Left cardiac atrium (tissue), 4 donors: ENCODE results near the gene USP10. TPM values are rescaled to one million over a fixed set of nuclear protein-coding genes. Genes with fewer than 3 reads are reported as not detected.

Source experiments
- ATAC-seq, 2 donors: fragments of 200-7000 bp; cut with Tn5 transposase; one replicate each; pipeline ENCODE4 v1.9.1; 2020; ENCODE audit warnings: mild to moderate bottlenecking in 2 of 2, moderate library complexity in 2 of 2
- DNase-seq: peaks from one replicate; pipeline ENCODE4 v3.0.0-alpha.2; 2020
- intact Hi-C, 2 donors: fragments of 100-400 bp; cut with DNase I; formaldehyde crosslinking; loops; one replicate each; pipeline versions ENCODE4 v1.14.1 to v1.15.1; 2022 to 2023
- total RNA-seq, 2 donors: library from RNA; stranded (reverse); fragmentation: NEBNext Ultra II Directional; extraction: Animal tissue kit (Norgen Biotek cat#: 25700); gene quantifications; one replicate each; pipeline ENCODE4 v1.2.1, GENCODE V29; 2021
- donor health status: DM: no; HTN: yes; CAD: no.
- donor health status: DM: no; HTN: yes; CAD: no; lungs with severe emphysema.
- donor health status: DM: yes; HTN: yes; CAD: no.
- donor health status: Dilated cardiomyopathy.

USP10 gene
- total RNA-seq, 2 donors from 2014 or later = 66.7 to 70.7 TPM

DNA sequence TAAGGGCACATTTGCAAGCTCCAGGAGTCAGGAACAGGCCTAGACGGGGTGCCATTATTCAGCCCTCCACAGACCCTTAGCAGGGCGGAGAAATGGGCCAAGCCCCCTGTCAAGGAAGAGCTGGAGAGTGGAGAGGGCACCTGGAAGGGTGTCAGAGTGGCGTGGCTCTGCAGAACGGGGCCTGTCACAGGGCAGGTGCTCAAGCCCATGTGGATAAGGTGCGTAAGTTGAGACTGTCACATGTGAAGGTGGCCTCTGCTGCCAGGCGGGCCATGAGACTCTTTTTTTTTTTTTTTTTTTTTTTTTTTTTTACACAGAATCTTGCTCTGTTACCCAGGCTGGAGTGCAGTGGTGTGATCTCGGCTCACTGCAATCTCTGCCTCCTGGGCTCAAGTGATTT is 108.0 kb downstream of the USP10 start:
- intact Hi-C loops = no loop called here
- DNase-seq (peak; percentile 15), ATAC-seq (no peak)

DNA sequence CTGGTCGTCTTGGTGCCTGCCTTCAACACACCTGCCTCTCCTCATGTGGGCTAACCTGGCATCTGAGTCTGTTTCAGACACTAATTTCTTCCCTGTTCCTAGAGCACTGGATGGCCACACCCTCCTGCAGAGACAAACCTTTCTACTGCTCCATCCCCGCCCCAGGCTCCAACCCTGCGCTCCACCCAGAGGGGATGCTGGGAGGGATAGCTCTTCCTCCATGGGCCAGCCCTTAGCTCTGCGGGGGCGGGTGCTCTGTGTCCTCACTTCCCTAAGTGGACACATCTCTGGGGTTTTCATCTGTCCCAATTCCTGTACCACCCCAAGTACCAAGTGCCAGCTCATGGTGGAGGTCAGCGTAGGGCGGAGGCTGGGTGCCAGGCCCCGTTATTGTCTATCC is 109.0 kb downstream of the USP10 start:
- DNase-seq (peak; percentile 19), ATAC-seq (no peak)
- intact Hi-C loops = no loop called here

DNA sequence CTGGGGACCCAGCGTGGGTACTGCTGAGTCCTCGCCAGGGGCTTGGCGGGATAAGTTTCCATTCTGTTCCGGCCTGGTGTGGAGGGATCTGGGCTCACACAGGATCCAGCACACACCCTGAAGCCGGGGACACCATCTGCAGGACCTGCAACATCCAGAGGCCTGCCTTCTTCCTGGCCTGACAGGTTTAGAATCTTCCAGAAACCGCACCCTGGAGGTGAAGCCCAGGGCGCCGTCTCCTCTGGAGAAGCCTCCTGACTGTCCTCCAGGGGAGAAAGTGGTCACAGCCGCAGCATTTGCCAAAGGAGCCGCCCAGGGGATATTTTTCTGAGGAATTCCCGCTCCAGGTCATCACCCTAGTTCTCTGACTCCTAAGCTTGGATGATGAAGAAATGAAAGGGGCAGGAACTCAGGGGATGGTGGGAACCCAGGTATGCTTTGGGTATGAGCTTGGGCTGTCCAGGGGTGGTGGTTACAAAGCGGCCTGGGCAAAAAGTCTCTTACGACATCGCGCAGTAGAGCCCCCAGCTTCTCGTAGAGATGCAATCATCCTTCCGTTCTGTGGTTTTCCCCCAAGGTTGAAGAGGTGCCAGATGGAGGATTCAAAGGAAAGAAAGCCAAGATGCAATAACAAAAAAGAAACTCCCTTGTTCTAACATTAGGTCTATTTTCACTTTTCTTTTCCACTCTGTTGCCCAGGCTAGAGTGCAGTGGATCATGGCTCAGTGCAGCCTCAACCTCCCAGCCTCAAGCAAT is 110.9 kb downstream of the USP10 start:
- intact Hi-C loops = no loop called here
- ATAC-seq (no peak), DNase-seq (peak; percentile 21)

DNA sequence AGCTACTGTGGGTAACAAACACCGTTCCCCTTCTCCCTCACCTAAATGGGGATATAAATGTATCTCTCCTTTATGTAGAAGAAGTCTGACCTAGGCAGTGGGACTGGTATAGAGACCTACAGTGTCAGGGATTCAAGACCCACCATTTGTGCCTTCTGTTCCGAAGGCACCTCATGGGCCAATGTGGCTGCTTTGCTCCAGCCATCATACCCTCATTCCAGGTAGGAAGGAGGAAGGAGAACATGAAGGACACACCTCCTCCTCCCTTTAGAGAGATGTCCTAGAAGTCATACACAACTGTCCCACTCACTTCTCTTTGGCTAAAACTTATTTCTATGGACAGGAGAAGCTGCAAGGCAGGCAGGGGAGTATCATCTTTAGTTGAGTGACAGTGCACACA is 111.7 kb downstream of the USP10 start:
- peak; percentile 5 for DNase-seq
- intact Hi-C loops = no loop called here
- ATAC-seq = no peak

DNA sequence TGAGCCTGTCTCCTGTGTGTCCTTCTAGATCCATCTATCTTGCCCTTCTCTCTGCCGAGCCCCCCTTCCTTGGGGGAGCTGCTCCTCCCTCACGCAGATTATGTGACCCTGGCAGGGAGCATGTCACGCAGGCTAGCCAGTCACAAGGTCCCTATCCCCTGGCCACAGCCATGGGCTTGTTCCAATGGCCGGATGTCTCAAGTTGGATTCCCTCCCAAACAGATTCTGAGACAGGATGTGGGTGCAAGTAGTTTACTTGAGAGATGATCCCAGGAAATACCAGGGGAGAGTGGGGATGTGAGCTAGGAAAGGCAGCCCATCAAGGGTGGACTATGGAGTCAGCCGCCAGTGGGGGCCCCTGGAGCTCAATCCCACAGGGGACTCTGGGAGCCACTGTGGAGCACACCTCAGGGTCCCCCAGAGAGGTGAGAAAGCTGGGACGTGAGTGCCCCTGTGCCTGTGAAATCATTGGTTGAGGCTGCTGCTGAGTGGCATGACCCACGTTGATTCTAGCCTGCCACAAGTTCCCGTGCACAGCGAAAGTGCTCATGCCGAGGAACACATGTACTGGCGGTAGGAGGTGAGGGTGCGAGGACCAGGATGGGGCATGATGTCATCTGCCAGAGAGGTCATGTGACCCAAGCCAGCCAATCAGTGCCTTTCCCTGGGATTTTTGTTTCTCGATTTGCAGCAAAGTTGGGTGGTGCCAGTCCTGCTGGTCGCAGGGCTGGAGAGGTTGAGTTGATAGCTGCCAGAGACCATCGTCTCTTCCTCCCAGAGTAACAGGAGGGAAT is 113.5 kb downstream of the USP10 start:
- no peak for ATAC-seq
- intact Hi-C loops = no loop called here
- peak; percentile 14 for DNase-seq

DNA sequence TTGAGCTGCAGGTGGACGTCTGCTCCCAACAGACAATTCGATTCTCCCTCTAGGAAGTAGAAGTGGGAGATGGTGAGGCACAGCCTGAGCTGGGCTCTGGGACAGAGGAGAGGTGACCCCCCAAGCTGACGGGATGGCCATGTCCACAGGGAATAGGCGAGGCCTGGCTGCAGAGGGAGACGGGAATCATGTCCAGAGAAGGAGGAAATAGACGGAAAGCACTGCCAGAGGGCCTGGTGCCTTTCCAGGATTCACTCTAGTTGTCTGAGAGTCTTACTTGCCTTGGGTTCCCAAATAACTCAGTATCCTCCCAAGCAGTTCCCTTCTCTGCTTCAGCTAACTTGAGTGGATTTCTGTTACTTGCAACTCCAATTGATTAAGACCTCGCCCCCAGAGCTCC is 115.7 kb downstream of the USP10 start:
- DNase-seq (peak; percentile 41), ATAC-seq (no peak)
- intact Hi-C loops = no loop called here

DNA sequence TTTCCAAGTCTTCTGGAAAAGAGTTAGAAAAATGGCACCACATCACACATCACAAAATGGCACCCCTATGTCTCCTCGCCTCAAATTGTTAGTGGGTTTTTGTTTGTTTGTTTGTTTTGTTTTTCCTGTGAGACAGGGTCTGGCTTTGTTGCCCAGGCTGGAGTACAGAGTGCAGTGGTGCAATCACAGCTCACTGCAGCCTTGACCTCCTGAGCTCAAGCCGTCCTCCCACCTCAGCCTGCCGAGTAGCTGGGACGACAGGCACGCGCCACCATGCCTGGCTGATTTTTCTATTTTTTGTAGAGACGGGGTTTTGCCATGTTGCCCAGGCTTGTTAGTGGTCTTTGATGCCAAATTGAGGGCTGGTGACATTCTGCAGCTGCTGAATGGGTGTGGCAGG is 116.2 kb downstream of the USP10 start:
- DNase-seq = peak; percentile 14
- intact Hi-C loops = no loop called here

DNA sequence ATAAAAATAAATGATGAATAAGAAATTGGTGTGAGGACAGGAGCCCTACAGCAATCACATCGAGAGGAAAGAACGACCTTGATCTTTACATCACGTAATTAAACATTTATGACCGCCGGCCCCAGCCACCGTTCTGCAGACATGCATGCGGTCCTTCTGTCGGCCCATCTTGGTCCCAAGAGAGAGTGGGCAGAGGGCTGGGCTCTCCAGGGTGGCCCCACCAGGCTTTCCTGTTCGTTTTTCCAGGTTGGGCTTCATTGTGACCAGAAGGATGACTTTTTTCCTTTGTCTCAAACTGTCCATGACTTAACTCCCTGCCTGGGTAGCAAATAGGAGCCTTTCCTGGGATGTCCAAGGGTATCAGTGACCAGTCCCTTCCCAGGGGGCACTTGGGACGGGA is 116.7 kb downstream of the USP10 start:
- no peak for ATAC-seq
- intact Hi-C loops = no loop called here
- DNase-seq = no peak

More for the DNA sequence above, 116.2 kb downstream of the USP10 start:
- no peak for ATAC-seq

DNA sequence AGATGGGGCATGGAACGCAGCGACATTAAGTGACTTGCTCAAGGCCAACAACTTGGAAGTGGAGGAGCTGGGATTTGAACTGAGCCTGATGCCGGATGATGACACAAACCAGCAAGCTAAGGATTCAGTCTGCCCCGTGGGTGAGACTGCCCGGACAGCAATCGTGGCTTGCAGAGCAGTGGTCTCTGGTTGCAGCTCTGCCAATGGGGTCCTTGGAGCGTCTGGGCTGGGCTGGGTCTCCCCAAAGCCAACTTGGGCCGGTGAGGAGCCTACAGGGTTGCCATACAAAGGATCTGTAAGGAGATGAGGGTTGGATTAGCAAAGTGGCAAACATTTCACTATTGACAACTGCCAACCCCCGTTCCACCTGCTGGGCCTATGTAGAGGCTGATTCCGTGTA is 117.4 kb downstream of the USP10 start:
- no peak for ATAC-seq
- intact Hi-C loops = no loop called here
- no peak for DNase-seq

DNA sequence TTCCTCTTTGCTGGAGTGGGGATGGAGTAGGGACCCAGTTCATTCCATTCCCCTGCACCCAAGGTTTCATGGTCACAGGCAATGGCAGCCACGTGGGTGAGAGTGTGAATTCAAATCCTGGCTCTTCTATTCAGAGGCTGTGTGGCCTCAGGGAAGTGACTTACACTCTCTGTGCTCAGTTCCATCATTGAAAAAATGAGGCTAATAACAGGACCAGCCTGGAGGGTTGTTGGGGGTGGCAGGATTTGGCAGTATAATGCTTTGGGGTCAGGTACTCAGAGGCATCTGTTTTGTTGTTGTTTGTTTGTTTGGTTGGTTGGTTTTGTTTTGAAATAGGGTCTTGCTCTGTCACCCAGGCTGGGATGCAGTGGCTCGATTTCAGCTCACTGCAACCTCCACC is 117.8 kb downstream of the USP10 start:
- intact Hi-C loops = no loop called here
- DNase-seq (no peak), ATAC-seq (no peak)

DNA sequence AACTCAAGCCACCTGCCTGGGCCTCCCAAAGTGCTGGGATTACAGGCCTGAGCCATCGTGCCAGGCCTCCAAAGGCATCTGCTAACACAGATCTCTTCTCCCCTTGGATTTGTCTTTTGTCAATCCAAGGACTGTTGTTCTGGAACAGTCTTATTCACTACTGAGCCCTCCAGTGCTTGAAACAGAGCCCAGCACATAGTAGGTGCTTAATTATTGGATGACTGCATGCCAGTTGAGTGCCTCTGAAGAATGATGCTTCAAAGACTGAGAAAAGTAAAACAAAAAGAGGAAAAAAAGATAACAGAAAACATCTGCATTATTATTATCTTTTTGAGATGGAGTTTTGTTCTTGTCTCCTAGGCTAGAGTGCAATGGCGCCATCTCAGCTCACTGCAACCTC is 118.3 kb downstream of the USP10 start:
- DNase-seq = no peak
- intact Hi-C loops = no loop called here
- no peak for ATAC-seq

DNA sequence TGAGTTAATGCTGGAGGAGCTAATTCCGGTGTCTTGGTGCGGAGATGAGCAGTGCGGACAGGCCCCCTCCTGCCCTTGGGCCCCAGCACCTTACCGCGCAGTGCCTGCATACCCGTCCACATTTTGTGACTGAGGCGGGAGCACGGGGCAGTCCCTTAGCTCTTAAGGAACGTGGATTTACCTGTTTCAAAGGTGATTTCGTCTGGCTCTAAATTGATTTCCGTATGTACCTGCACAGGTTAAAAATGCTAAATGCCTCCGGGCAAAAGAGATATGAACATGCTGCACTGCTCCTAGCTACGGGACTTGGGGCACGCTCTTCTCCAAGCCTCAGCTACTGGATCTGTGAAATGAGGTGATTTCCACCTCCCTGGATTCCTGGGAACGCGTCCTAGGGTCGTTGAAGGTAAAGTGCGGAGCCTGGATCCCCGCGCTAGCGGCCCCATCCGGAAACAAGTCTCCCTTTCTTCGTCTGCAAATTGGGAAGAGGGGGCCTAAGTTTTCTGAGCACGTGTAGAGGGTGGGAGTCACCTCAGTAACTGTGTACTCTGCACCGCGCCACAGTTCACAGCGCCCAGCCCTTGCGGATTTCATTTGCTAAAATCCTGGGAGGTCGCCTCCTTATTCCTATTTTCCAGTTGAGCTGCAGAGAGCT is 119.3 kb downstream of the USP10 start:
- intact Hi-C loops = no loop called here
- ATAC-seq = peak in 1 of 2 donors; percentile 1
- DNase-seq = no peak

DNA sequence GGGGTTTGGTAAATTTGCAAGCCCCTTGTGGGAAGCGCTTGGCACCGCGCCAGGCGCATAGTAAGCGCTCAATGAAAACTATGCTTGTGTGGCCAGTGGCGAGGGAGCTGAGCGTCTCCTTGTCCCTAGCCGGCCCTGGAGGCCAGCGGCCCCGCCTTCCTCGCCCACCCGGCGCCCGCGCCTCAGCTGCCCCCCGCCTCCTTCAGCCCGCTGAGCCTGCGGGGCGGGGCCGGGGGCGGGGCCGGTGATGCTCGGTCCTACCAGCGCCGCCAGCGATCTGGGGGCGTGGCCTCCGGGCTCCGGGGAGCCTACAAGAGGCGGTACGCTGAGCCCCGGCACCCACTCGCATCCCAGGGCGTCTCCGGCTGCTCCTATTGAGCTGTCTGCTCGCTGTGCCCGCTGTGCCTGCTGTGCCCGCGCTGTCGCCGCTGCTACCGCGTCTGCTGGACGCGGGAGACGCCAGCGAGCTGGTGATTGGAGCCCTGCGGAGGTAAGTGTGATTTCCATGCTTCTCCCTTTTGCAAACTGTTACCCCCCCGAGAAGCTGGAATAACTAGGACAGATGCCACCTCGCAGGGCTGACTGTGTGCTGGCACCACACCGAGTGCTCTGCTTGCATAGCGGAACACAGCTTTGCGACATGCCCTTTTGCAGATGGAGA is 120.0 kb downstream of the USP10 start, which contains the start of gene CRISPLD2:
CRISPLD2 (plus strand) TSS at position 342 of the 661 bp plus-strand sequence. CDS start 18,511 bp downstream, outside the sequence.
- ATAC-seq (peak; percentile 93 to 96), DNase-seq (peak; percentile 97)
- intact Hi-C loops = no loop called here

DNA sequence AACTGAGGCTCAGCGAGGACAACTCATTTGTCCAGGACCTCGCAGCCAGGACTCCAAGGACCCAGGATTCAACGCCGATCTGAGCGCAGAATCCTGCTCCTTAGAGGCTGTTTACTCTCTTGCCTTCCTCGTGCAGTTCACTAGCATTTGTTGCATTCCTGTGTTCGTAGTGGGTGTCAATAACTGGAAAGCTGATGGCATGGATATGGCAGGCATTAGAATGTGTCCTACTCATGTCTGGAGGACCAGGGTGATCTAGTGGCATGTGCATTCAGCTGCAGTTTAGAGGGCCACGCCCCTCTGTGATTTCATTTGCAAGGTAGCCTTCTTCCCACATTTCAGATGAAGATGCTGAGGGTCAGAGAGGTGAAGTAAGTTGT is 120.5 kb downstream of the USP10 start:
- peak in 1 of 2 donors; percentile 1 for ATAC-seq
- intact Hi-C loops = no loop called here
- no peak for DNase-seq

DNA sequence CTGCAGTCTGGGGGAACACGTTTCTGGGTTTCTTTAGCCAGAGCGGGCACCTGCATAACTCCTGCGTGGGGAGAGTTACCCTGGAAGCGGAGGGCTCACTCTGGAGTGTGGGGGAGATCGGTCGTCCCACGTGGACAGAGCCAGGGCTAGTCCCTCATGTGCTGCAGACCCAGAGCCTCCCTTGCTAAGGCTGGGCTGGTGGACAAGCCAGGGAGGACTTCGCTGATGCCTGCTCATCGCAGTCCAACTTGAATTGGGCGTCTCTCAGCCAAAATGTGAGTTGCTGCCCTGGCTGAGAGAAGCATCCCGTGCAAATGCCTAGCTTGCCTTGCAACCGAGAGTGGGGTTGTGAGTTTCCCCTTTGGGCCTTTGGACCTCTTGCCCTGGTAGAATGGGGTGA is 121.0 kb downstream of the USP10 start:
- no peak for DNase-seq
- no peak for ATAC-seq
- intact Hi-C loops = no loop called here

DNA sequence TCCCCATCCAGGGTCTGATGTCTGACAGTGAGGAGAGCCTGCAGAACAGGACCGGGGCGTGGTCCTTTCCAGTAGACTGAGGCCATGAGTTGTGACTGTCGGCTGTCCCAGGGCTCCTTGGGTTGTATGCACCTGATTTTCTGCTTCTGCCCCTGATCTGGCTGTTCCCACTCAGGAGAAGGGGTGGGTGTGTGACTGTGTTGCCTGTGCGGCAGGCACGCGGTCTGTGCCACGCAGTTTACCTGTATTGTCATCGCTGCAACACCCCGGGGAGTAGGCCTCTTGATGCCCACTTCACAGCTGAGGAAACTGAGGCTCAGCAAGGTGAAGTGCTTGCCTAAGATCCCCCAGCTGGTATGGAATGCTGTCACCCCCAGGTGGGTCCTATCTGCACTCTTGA is 121.4 kb downstream of the USP10 start:
- DNase-seq = no peak
- no peak for ATAC-seq
- intact Hi-C loops = no loop called here

DNA sequence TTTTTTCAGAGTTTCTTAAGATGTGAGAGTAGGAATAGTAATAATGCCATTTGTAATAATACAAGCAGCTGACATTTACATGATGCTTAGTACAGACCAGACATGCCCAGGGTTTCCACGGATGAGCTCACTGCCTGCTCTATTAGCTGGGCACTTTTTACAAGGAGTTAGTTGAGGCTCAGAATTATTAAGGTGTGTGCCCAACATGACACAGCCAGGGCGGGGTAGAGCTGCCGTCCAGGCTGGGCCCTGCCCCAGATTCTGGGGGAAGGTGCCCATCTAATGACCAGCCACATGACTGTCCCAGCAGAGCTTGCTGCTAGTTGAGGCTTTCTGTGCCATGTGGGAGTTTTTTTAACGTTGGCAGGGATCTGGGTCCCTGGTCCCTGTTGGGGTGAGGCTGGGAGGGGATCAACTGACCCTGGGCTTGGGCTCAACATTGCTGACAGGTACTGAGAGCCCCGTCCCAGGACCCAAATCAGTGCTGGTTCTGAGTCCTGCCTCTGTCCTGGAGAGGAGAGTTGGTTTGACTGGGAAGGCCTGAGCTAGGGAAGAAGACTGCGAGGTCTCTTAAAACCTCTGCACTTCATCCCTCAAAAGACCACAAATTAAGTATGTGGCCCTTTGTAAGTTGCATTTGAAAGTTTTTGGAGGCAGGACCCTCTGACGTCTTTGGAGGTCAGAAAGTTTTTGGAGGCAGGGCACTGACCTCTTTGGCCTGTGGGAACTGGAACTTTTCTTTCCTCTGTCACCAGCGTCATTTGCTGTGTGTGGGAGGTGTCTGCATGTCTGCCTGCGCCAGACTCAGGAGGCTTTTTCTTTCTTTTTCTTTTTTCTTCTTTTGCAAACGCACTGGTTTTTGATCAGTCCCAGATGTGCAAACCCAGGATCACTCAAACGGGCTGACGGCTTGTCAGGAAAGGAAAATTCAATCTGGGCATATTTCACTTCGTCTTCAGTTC is 122.2 kb downstream of the USP10 start:
- peak in 1 of 2 donors; percentile 8 for ATAC-seq
- no peak for DNase-seq

DNA sequence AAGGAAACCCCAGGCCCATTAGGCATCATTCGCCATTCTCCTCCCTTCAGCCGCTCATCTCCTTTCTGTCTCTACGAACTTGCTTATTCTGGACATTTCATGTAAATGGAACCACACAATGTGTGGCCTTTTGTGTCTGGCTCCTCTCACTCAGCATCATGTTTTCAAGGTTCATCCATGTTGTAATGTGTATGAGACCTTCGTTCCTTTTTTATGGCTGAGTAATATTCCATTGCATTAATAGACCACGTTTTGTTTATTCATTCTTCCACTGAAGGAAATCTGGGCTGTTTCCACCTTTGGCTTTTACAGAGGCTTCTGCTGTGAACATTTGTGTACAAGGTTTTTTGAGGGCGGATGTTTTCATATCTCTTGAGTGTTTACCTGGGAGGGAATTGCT is 123.2 kb downstream of the USP10 start:
- ATAC-seq = no peak
- DNase-seq = no peak
- intact Hi-C loops = no loop called here

More for the DNA sequence above, 122.2 kb downstream of the USP10 start:
- intact Hi-C loops = no loop called here
